ENCODE measurements around the gene SPTB.

SPTB gene

DNA sequence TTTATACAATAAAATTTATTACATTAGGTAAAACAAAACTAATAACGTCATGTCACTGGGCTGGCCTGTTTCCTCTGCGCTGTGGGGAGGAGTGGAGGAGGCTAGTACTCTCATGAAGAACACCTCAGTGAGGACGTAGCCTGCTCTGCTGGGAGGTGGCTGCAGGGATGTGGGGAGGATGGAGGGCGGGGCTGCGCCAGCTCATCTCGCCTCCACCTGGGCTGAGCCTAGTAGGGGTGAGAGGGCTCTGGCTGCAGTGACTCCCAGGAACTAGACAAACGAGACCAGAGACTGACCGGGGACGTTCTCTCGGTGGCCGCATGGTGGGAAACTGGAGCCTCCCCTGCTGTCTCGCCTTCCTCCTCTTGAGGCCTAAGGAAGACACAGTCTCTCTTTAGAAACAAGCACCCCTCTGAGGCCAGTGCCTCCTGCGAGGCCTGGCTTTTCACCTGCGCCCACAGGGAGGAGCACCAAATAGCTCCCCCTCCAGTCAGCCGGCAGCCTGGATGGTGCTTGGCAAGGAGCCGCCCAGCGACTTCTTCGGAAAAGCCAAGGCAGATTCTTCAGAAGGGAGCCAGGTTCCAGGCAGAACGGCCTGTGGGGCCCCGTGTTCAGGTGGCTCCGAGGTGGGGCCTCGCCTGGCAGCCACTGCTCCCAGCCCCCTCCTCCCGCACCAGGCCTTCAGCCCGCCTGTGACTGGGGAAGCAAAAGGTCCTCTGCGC is 113.1 kb downstream of the SPTB start:
- Histone ChIP-seq H3K9ac (ENCODE audit: low read depth, low read length) (no peak overlapping the region), H2AFZ (ENCODE audit: low read depth, low read length) (no peak overlapping the region)
- no peak for ATAC-seq (ENCODE audit: insufficient read depth, low read depth)

GRCh38 chr14:64765740-64766302 is 113.9 kb downstream of the SPTB start:
- Histone ChIP-seq H4K20me1 (ENCODE audit: insufficient read depth, low read length) (no peaks in the 10 kb centered on the region; the same call in 1 of the 2 replicates), H3K27ac (ENCODE audit: low read length) (no peak overlapping the region), H2AFZ (ENCODE audit: low read depth, low read length) (no peak overlapping the region), H3K27me3 (ENCODE audit: insufficient read depth, low read length, poor library complexity) (no peaks in the 10 kb centered on the region), H3K36me3 (ENCODE audit: insufficient read depth, low read length) (no peaks in the 10 kb centered on the region), H3K4me3 (ENCODE audit: low read depth in 1 of 2, low read length in 2 of 2) (no peak overlapping the region), H3K9ac (ENCODE audit: low read depth, low read length) (no peak overlapping the region), H3K79me2 (ENCODE audit: insufficient read depth, low read length) (no peaks in the 10 kb centered on the region), H3K9me3 (ENCODE audit: insufficient read depth, low read length, severe bottlenecking) (no peaks in the 10 kb centered on the region), H3K4me1 (ENCODE audit: insufficient read depth, low read length) (0 out of 2 replicates have a peak, but pooled peaks cover 3% of the 10 kb centered on the region), H3K4me2 (ENCODE audit: insufficient read depth, low read length) (no peak overlapping the region)
- ATAC-seq (ENCODE audit: insufficient read depth, low read depth) (no peak), DNase-seq (no peak)
- TF ChIP-seq, protein P1, sequence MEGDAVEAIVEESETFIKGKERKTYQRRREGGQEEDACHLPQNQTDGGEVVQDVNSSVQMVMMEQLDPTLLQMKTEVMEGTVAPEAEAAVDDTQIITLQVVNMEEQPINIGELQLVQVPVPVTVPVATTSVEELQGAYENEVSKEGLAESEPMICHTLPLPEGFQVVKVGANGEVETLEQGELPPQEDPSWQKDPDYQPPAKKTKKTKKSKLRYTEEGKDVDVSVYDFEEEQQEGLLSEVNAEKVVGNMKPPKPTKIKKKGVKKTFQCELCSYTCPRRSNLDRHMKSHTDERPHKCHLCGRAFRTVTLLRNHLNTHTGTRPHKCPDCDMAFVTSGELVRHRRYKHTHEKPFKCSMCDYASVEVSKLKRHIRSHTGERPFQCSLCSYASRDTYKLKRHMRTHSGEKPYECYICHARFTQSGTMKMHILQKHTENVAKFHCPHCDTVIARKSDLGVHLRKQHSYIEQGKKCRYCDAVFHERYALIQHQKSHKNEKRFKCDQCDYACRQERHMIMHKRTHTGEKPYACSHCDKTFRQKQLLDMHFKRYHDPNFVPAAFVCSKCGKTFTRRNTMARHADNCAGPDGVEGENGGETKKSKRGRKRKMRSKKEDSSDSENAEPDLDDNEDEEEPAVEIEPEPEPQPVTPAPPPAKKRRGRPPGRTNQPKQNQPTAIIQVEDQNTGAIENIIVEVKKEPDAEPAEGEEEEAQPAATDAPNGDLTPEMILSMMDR (IDR thresholded peaks at IDR 0.05; ENCODE audit: borderline replicate concordance, extremely low read depth, low read length, poor library complexity, severe bottlenecking) = no peak
- no peak for TF ChIP-seq EZH2 (IDR thresholded peaks at IDR 0.05; ENCODE audit: borderline replicate concordance, low read depth, low read length, severe bottlenecking)

More for the DNA sequence above, 113.1 kb downstream of the SPTB start:
- H3K79me2 ChIP-seq (ENCODE audit: insufficient read depth, low read length) = no peaks in the 10 kb centered on the region
- no peaks in the 10 kb centered on the region for H3K27me3 ChIP-seq (ENCODE audit: insufficient read depth, low read length, poor library complexity)
- H3K4me3 ChIP-seq (ENCODE audit: low read depth in 1 of 2, low read length in 2 of 2) = no peak overlapping the region
- H3K27ac ChIP-seq (ENCODE audit: low read length) = no peak overlapping the region
- no peaks in the 10 kb centered on the region for H3K36me3 ChIP-seq (ENCODE audit: insufficient read depth, low read length)
- TF ChIP-seq, protein P1 (IDR thresholded peaks at IDR 0.05; ENCODE audit: borderline replicate concordance, extremely low read depth, low read length, poor library complexity, severe bottlenecking) = no peak
- TF ChIP-seq EZH2 (IDR thresholded peaks at IDR 0.05; ENCODE audit: borderline replicate concordance, low read depth, low read length, severe bottlenecking) = no peak
- no peaks in the 10 kb centered on the region; the same call in 1 of the 2 replicates for H4K20me1 ChIP-seq (ENCODE audit: insufficient read depth, low read length)
- H3K4me1 ChIP-seq (ENCODE audit: insufficient read depth, low read length) = 0 out of 2 replicates have a peak, but pooled peaks cover 3% of the 10 kb centered on the region
- DNase-seq = no peak
- no peaks in the 10 kb centered on the region for H3K9me3 ChIP-seq (ENCODE audit: insufficient read depth, low read length, severe bottlenecking)
- H3K4me2 ChIP-seq (ENCODE audit: insufficient read depth, low read length) = no peak overlapping the region

DNA sequence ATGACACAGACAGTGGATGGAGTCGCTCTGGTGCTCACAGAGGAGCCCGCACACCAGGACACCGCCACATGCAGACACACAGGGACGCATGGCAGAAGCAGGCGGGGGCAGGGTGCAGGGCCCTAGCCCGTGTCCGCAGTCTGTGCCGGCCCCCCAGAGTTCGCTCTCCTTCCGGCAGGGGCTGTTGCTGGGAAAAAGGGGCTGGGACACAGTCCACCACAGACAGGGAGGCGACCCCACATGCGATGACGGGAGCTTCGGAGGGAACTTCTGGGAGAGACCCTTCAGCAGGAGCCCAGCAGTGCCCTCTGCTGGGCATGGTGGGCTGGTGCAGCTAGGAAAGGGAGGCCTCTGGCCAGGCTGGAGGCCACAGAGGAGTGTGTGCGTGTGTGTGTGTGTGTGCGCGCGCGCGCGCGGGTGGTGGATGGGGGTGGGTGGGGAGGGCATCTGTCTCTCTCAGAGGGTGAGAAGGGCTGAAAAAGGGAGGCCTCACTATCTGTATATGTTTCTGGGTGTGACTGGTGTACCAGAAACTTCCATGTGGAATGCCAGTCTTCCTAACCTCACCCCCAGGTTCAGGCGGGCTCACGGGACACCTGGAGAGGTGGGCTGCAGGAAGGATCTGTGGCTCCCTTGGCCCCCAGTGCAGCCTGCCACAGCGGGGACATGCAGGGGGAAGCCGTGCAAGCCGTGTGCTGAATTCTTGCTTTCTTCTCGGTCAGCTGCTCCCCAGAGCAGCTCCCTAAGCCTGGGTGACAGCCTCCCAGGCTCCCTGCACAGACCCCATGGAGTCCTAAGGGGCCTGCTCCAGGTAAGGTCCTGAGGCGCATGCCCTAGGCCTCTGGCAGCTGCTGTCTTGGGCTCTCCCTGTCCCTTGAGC is 114.8 kb downstream of the SPTB start:
- Histone ChIP-seq H2AFZ (ENCODE audit: low read depth, low read length) (no peak overlapping the region), H3K4me2 (ENCODE audit: insufficient read depth, low read length) (0 out of 2 replicates have a peak overlapping the region, but pooled peaks have one; percentile 7), H3K27ac (ENCODE audit: low read length) (no peak overlapping the region), H3K27me3 (ENCODE audit: insufficient read depth, low read length, poor library complexity) (no peaks in the 10 kb centered on the region), H3K36me3 (ENCODE audit: insufficient read depth, low read length) (no peaks in the 10 kb centered on the region), H3K9ac (ENCODE audit: low read depth, low read length) (no peak overlapping the region), H3K79me2 (ENCODE audit: insufficient read depth, low read length) (no peaks in the 10 kb centered on the region), H4K20me1 (ENCODE audit: insufficient read depth, low read length) (no peaks in the 10 kb centered on the region; the same call in 1 of the 2 replicates), H3K4me1 (ENCODE audit: insufficient read depth, low read length) (0 out of 2 replicates have a peak, but pooled peaks cover 3% of the 10 kb centered on the region), H3K9me3 (ENCODE audit: insufficient read depth, low read length, severe bottlenecking) (no peaks in the 10 kb centered on the region), H3K4me3 (ENCODE audit: low read depth in 1 of 2, low read length in 2 of 2) (no peak overlapping the region)
- TF ChIP-seq, protein P1 (IDR thresholded peaks at IDR 0.05; ENCODE audit: borderline replicate concordance, extremely low read depth, low read length, poor library complexity, severe bottlenecking) = peak; percentile 83
- TF ChIP-seq EZH2 (IDR thresholded peaks at IDR 0.05; ENCODE audit: borderline replicate concordance, low read depth, low read length, severe bottlenecking) = no peak
- DNase-seq = peak; percentile 70
- peak; percentile 81 for ATAC-seq (ENCODE audit: insufficient read depth, low read depth)

Data from DND-41 (cell line).